GM18870 (cell line): Measurements from ENCODE around the gene CMIP.

Experiments used
- ATAC-seq: cut with Tn5 transposase; IDR thresholded peaks from one replicate; pipeline ENCODE4 v1.9.1; 2021; ENCODE audit warnings: moderate library complexity; ENCODE audit not compliant: unreplicated experiment

Gene CMIP

DNA sequence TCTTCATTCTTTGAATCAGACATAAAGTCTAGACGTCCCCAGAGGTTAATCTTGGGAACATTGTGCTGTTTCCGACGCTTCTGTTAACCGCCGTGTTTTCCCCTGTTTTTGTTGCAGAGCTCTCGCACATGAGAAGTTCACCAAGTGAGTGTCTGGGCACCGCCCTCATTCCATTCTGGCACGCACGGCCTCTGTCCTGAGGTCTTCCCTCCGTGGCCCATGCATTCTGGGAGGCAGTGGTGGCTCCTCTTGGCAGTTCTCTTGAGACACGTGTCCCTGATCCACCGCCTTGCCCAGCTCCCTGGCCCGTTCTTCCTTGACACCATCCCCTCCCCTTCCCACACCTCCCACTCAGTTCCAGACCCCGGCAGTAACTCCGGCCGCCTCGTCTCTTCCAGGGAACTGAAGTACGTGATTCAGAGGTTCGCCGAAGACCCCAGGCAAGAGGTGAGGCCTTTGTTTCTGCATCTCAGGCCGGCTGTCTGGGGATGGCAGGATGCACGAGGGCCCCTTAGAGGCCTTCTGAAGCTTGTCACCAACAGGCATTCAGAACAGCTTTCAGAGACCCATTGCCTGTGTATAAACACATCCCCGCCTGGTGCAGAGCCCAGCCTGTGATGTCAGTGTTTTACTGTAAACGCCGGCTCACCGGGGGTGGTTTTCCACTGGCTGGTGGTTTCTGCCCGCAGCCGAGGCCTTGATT, 248.6 kb downstream of the CMIP start:
- no peak for ATAC-seq

DNA sequence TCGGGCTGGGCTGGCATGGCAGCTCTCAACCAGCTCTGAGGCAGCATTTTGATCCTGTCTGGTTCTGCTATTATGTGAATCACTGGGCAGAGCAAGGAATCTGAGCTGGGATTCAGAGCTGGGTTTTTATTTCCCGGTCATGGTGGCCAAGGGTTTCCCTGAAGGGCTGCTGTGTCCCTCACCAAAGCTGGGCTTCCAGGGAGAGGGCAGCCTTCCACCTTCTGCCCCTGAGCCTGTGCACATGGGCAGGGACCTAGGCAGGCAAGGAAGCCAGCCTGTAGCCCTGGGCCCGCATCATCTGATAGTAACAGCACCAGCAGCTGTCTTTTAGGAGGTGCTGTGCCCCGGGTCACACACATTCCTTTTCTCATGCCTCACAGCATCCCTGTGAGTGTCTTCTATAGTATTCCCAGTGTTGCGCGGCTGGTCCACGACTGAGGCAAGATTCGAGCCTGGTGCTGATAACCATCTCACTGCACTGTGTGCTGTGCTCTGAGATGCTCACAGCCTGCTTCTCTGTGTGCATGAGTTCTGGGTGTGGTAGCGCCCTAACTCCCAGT, 249.2 kb downstream of the CMIP start:
- no peak for ATAC-seq

DNA sequence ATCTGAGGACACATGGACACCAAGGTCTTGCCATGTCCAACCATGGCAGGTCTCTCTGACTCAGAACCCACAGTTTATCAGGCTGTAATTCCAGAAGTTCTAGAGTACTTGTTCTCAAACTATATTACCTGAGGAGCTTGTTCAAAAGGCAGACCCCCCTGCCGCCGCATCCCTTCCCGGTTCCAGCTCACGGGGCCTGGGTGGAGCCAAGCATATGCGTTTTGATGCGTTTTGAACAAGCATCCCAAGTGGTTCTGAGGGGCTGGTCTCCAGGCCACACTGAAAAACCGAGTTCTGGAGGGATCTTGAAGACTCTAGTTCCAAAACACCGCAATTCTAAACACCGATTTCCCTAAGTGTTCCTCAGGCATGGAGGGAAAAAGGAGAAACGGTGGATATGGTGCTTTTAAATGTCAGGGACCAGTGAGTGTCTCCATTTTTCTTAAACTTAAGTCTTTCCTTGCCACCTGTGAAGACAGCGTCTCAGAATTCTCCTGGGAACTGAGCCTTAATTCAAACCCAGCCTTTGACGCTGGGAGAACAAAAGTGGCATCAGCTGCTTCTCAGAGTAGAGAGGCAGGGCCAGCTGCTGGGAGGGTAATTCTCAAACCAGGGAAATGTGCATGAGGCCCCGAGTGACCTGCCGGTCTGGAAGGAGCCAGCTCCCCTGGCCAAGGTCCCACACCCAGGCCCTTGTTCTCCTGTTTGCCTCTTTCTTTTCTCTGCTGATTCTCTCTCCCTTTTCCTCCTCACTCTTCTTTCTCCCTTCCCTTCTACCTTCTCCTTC, 250.1 kb downstream of the CMIP start:
- no peak for ATAC-seq

GRCh38 chr16:81695321-81696165, 250.9 kb downstream of the CMIP start:
- ATAC-seq, result no peak

DNA sequence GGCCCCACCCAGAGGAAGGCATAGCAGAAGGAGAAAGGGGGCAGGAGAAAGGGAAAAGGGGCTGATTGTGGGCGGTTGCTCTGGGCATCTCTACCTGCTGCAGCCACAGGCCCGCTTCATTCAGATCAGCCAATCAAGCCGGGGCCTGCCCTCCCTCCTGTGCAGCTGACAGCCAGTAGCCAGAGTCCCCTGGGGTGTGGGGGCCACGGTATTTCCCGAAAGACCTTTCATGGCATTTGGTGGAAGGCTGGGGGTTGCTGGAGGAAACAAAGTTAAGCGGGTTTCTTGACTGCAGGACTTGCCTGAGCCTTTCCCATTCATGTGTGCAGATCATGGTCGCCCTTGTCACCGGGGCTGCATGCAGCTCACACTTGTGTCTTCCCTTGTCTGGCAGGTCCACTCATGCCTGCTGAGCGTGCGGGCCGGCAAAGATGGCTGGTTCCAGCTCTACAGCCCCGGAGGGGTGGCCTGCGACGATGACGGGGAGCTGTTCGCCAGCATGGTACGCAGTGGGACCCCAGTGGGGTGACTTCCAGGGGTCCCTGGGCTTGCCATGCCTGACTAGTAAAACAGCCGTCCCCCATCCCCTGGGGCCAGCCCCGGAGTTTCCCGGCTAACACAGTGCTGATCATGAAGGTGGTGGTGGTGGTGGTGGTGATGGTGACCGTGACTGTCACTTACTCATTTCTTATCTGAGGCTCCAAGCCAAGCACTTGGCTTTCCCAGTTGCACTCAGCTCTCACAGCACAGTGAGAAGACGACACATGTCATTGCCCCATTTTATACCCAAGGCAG, 251.8 kb downstream of the CMIP start:
- no peak for ATAC-seq

DNA sequence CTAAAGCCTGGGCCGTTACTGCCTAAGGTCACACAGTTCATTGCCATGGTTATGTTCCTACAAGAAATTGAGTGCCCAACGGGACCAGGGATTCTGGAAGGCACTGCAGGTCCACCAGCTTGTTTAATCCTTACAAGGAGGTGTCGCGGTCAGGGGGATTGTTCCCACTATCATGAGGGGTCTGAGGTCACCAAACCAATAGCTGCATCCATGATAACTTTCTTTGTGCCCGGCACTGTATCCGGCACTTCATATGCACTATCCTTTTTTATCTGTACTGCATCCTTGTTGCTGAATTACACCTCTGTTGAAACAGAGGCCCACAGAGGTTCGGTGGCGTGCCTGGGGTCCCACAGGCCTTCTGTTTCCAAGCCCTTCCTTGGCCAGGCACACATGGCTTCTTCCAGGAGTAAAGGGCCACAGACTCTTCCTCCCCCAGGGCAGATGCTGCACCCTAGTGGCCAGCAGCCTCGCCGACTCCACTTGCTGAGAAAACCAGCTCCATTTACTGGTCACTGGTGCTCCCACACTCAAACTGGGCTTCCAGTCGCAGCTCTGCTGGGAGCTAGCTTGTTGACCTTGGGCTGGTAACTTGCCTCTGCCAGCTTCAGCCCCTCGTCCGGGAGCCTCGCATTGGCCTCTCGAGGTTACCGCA, 252.5 kb downstream of the CMIP start:
- ATAC-seq, result no peak

DNA sequence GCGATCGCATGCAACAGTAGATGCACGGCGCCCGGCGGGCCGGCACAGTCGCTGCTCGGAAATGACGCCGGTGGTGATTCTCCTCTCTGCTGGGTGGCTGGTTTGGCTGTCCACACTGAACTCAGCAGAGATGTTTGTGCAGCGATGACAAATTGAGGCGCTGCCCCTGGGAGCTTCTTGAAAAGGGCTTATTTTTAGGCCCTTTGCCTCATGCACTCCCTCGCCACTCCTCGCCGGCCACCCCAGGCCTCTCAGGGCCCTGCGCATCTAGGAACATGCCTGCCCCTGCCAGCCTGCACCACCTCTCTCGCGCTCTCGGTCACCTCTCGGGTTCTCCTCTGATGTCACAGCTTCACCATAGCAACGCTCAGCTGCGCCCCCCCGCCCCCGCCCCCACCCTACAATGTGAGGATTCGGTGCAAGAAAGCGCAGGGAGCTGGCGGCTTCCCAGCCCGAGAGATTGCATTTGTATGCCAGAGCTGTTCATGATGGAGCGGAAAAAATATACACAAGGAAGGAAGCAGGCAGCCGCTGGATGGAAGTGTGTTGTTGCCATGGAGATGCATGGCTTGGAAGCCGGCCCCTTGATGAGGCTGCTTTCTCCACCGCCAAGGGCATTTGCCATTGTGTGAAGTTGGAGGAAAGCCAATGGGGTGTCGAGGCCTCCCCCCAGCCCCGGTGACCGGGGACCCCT, 253.2 kb downstream of the CMIP start:
- ATAC-seq, result no peak

DNA sequence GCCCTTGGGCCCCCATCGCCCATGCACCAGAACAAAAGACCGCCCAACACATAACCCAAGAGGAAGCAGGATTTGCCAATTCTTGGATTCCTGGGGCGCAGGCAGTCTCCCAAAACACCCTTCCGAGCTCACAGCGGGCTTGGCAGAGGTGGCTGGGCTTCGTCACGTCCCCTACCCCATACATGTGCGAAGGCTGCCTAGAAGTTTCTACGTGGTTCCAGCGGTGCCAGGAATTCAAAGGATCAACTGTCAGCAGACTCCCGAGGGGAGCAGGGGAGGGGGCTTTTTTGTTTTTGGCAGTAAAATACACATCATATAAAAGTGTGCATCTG, 253.7 kb downstream of the CMIP start:
- no peak for ATAC-seq

GRCh38 chr16:81699596-81699995, 255.0 kb downstream of the CMIP start:
- ATAC-seq, result no peak

DNA sequence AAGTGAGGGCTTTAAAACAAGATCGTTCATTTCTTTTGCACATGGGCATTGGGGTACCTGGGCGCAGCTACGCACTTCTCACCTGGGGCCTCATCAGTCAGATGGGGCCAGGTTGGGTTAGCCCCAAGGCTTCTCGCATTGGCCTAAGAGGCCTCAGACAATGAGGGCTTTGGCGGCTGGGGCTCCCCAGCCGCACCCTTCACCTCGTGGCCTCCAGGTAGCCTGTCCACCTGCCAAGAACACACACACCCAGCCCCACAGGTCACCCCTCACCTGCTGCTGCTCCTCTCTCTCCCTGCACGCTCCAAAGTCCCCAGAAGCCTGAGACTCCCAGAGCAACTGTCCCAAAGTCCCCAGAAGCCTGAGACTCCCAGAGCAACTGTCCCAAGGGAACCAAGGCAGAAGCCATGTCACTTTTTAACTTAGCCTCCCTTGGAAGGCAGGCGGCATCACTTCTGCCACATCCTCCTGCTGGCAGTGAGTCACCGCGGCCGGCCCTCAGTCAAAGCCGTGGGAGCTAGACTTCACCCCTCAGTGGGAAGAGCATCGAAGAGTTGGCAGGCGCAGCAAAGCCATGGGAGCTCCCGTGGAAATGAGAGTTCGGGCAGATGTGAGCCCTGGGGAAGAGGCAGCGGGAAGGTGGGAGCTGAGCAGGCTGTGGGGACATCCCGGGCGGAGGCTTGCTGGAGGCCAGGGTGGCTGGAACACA, 255.6 kb downstream of the CMIP start:
- no peak for ATAC-seq

- no peak for ATAC-seq
These were observed 256.2 kb downstream of the CMIP start for GRCh38 chr16:81700780-81701165.

DNA sequence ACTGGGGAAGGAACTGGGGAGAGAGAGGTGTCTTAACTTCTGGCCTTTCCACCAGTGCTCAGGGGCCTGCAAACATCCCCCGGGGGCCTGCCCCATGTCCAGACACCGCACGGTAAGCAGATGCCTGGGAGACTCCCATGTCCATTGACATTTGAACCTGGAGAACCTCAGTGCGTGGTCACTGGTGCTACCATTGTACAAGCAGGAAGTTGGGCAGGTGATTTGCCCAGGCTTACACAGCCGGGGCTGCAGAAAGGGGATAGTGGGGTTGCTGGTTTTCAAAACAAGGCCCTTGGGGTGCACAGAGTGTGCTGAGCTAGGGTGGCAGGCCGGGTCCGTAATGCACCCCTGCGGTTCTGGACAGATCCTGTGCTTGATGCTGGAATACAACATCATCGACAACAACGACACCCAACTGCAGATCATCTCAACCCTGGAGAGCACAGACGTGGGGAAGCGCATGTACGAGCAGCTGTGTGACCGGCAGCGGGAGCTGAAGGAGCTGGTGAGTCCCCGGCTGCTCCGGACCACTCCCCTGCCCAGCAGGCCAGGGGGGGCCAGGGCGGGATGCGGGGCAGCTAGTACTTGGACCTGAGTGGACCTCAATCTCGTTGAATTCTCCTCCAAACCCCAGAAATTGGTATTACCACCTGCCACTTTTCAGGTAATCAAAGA, 256.8 kb downstream of the CMIP start:
- ATAC-seq, result no peak

DNA sequence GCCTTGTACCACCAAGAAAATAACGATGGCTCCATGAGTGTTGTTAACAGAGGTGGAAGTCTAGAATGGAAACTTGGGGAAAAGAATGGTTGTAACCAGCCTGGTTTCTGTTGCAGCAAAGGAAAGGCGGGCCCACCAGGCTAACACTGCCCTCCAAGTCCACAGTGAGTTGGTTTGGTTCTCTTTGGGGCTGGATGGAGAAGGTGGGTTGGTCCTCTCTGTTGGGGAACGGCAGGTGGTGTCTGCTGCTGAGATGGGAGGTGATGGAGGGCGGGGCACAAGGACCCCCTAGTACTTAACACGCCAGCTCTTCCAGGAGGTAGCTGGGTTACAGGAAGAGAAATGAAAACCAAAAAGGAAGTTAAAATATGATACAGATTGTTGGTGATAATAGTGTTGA, 257.9 kb downstream of the CMIP start:
- ATAC-seq, result no peak

DNA sequence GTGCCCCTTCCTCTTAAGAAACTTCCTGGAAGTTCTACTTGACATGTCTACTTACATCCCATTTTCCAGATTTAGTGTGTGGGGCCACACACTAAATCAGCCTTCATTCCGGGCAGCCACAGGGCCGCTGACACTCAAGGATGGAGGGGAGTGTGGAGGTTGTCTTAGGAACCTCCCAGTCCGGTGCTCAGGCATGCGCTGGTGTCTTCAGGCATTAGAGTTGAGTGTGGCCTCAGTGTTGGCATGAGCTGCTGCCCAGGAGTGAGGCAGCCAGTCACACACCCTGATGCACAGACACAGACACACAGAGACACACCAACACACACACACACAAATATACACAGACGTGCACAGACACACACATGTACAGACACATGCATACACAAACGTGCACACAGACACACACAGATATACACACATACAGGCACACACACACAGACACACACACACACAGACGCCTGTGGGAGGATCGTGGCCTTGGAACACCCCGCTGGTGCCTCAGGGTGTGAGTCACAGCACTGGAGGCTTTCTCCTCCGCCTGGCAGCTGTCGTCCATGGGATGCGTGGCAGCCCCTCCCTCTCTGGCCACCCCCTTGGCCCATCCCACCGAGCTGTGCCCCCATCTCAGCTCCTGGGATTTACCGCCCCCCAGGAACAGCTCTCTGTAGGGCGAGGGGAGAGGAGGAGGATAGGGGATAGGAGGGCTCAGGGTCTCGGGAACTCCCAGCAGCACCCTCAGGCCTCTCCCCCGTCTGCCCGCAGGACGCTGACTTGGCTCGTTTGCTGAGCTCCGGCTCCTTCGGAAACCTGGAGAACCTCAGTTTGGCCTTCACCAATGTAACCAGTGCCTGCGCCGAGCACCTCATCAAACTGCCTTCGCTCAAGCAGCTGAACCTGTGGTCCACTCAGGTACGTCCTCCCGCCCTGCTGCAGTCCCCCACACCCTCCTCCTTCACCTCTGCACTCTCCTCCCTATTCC, 258.9 kb downstream of the CMIP start:
- ATAC-seq, result no peak

- no peak for ATAC-seq
These were observed 260.7 kb downstream of the CMIP start for GRCh38 chr16:81705261-81705660.

- ATAC-seq, result no peak
These were observed 262.0 kb downstream of the CMIP start for GRCh38 chr16:81706327-81707295.
